Chondrocyte (in vitro differentiated cells): ENCODE measurements around the gene TDP2. TPM values are rescaled to one million over a fixed set of nuclear protein-coding genes. Genes with fewer than 3 reads are reported as not detected.

Experiments
- DNase-seq: peaks from one replicate; pipeline ENCODE4 v3.0.0; 2021; ENCODE audit warnings: mixed read lengths, low spot score
- H3K27ac Mint-ChIP-seq: one replicate; pipeline ENCODE4 v1.8.0; 2021; ENCODE audit warnings: mild to moderate bottlenecking, moderate library complexity, mixed read lengths; ENCODE audit not compliant: unreplicated experiment
- H3K27me3 Mint-ChIP-seq: 2 replicates; pipeline ENCODE4 v1.8.0; 2021; ENCODE audit warnings: low read depth, mixed read lengths
- H3K36me3 Mint-ChIP-seq: 2 replicates; pipeline ENCODE4 v1.8.0; 2021; ENCODE audit warnings: low read depth, mixed read lengths
- H3K4me1 Mint-ChIP-seq: 2 replicates; pipeline ENCODE4 v1.8.0; 2021; ENCODE audit warnings: low read depth, mild to moderate bottlenecking, mixed read lengths
- H3K4me3 Mint-ChIP-seq: one replicate; pipeline ENCODE4 v1.8.0; 2021; ENCODE audit warnings: mild to moderate bottlenecking, moderate library complexity, mixed read lengths; ENCODE audit not compliant: unreplicated experiment
- H3K9me3 Mint-ChIP-seq: 2 replicates; pipeline ENCODE4 v1.8.0; 2021; ENCODE audit warnings: low read depth, mixed read lengths
- total RNA-seq: library from RNA; stranded (reverse); gene quantifications from 3 replicates; pipeline ENCODE4 v1.2.1, GENCODE V29; 2021
- TF ChIP-seq, protein P1 (sequence below): fragments of 200-600 bp; sonication (generic); IDR thresholded peaks from 2 replicates; pipeline ENCODE4 v1.5.0; 2021; ENCODE audit warnings: antibody characterized with exemption, mild to moderate bottlenecking, moderate library complexity

TDP2 gene
- total RNA-seq, 1 donor from 2014 or later: 23.4 TPM

DNA sequence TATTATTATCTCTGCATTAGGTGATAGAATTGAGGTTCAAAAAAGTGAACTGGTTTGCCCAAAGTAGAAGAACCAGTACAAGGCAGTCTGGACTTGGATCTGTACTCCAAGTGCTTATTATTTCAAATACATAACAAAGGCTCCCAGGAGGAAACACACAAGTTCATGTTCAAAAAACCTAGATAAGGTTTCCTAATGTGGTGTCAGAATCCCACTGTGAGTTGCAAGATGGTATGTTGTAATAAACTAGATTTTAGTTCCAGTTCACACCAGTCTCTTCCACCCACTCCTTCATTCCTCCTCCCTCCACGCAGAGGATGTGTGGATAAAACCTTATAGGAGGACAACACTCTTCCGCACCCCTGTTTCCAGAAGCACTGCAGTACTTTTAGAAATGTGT, 63.5 kb downstream of the TDP2 start:
- H3K4me1 Mint-ChIP-seq: no peaks in the 10 kb centered on the region
- no peaks in the 10 kb centered on the region for H3K9me3 Mint-ChIP-seq
- no peak overlapping the region for H3K27ac Mint-ChIP-seq
- H3K4me3 Mint-ChIP-seq: no peak overlapping the region
- TF ChIP-seq, protein P1, sequence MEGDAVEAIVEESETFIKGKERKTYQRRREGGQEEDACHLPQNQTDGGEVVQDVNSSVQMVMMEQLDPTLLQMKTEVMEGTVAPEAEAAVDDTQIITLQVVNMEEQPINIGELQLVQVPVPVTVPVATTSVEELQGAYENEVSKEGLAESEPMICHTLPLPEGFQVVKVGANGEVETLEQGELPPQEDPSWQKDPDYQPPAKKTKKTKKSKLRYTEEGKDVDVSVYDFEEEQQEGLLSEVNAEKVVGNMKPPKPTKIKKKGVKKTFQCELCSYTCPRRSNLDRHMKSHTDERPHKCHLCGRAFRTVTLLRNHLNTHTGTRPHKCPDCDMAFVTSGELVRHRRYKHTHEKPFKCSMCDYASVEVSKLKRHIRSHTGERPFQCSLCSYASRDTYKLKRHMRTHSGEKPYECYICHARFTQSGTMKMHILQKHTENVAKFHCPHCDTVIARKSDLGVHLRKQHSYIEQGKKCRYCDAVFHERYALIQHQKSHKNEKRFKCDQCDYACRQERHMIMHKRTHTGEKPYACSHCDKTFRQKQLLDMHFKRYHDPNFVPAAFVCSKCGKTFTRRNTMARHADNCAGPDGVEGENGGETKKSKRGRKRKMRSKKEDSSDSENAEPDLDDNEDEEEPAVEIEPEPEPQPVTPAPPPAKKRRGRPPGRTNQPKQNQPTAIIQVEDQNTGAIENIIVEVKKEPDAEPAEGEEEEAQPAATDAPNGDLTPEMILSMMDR: no peak
- H3K36me3 Mint-ChIP-seq: no peaks in the 10 kb centered on the region
- no peak for DNase-seq
- no peaks in the 10 kb centered on the region for H3K27me3 Mint-ChIP-seq

DNA sequence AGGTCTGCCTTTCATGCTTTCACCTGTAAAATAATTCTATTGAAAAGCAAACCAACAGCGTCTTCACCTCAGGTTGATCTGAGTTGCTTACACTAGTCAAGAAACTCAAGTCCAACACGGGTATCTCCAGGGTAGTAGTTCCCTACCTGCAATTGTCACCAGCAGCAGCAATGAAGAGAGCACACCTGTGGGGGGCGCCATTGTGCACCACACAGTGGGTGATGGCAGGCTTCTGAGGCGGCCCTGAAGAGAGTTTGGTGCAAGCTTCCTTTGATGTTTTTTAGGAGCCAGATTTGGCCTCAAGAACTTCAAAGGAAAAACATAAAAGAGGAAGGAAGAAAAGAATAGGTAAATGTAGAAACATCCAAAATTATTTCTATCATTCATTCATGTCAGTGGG, 65.8 kb downstream of the TDP2 start:
- no peak for DNase-seq
- H3K27me3 Mint-ChIP-seq: no peaks in the 10 kb centered on the region
- H3K9me3 Mint-ChIP-seq: no peaks in the 10 kb centered on the region
- H3K4me1 Mint-ChIP-seq: no peaks in the 10 kb centered on the region
- no peak overlapping the region for H3K4me3 Mint-ChIP-seq
- TF ChIP-seq, protein P1: peak; percentile 29
- no peaks in the 10 kb centered on the region for H3K36me3 Mint-ChIP-seq
- no peak overlapping the region for H3K27ac Mint-ChIP-seq

Other genes starting within 250 kb of the TDP2 start
- 4.2 to 4.4 TPM (median 4.2 TPM) in 3 replicates for gene GPLD1, start 177.3 kb downstream of the TDP2 start, total RNA-seq
- gene ALDH5A1, start 171.9 kb downstream of the TDP2 start, total RNA-seq: 7.2 to 7.4 TPM (median 7.4 TPM) in 3 replicates
- gene KIAA0319, start 20.7 kb downstream of the TDP2 start, total RNA-seq: 0.05 to 0.07 TPM (median 0.05 TPM) in 3 replicates
- gene ACOT13, start 178 bp upstream of the TDP2 start, total RNA-seq: 28.4 to 33.1 TPM (median 30.4 TPM) in 3 replicates
- gene C6orf62, start 52.3 kb upstream of the TDP2 start, total RNA-seq: 74.0 to 91.9 TPM (median 90.2 TPM) in 3 replicates
- gene GMNN, start 108.0 kb upstream of the TDP2 start, total RNA-seq: 13.6 to 22.9 TPM (median 13.8 TPM) in 3 replicates
- gene ARMH2, start 132.0 kb upstream of the TDP2 start, total RNA-seq: not detected in 3 replicates